Endothelial cell of umbilical vein (primary cell): Measurements from ENCODE around the gene UBE2E2.

Source experiments
- CTCF ChIP-seq, 2 donors: IDR thresholded peaks; 1 replicate in 1 of 2; 2 replicates in 1 of 2; pipeline ENCODE4 v1.5.1; 2011; ENCODE audit warnings: low read length in 2 of 2, mild to moderate bottlenecking in 2 of 2, moderate library complexity in 2 of 2, control low read depth in 1 of 2, inconsistent platforms in 1 of 2, low read depth in 1 of 2; ENCODE audit not compliant: insufficient read depth in 1 of 2; ENCODE audit errors: extremely low read depth in 1 of 2
- EZH2 ChIP-seq: IDR thresholded peaks from 2 replicates; pipeline ENCODE4 v1.6.1; 2012; ENCODE audit warnings: borderline replicate concordance, low read depth, mild to moderate bottlenecking, moderate library complexity, low read length, inconsistent platforms; ENCODE audit not compliant: severe bottlenecking
- GATA2 ChIP-seq: IDR thresholded peaks from 2 replicates; pipeline ENCODE4 v1.7.0; 2011; ENCODE audit warnings: low read depth, mild to moderate bottlenecking, moderate library complexity, mixed read lengths, low read length; ENCODE audit not compliant: insufficient read length, insufficient read depth
- JUN ChIP-seq: IDR thresholded peaks from 2 replicates; pipeline ENCODE4 v1.6.1; 2011; ENCODE audit warnings: borderline replicate concordance, low read depth; ENCODE audit not compliant: insufficient read length, insufficient read depth
- MAX ChIP-seq: IDR thresholded peaks from 2 replicates; pipeline ENCODE4 v1.6.1; 2011; ENCODE audit not compliant: insufficient read depth, insufficient read length
- POLR2A ChIP-seq: IDR thresholded peaks from 2 replicates; pipeline ENCODE4 v1.6.1; 2012; ENCODE audit warnings: low read depth, mild to moderate bottlenecking, control low read depth, low read length
- POLR2AphosphoS5 ChIP-seq: IDR thresholded peaks from 2 replicates; pipeline ENCODE4 v1.6.1; 2012; ENCODE audit warnings: low read depth, mild to moderate bottlenecking, control low read depth, low read length, moderate library complexity; ENCODE audit not compliant: insufficient read depth

GRCh38 chr3:23324745-23325144 is 121.6 kb downstream of the UBE2E2 start:
- no peak for TF ChIP-seq CTCF (IDR thresholded peaks at IDR 0.05; ENCODE audit: extremely low read depth in 1 of 2, insufficient read depth in 1 of 2, low read depth in 1 of 2, low read length in 2 of 2)
- no peak for TF ChIP-seq POLR2A
- TF ChIP-seq EZH2 = no peak
- TF ChIP-seq MAX = no peak
- peak; percentile 80 for TF ChIP-seq JUN
- TF ChIP-seq GATA2 = peak; percentile 22
- TF ChIP-seq POLR2AphosphoS5 = no peak
